Esophagus muscularis mucosa (tissue), 4 donors: ENCODE results near the gene ZNF516.

ENCODE experiments used
- CTCF ChIP-seq, 3 experiments: fragments of 200-600 bp in 2 of 3; fragments of 450-650 bp in 1 of 3; sonication (generic) in 2 of 3; IDR thresholded peaks; one replicate each; pipeline ENCODE4 v1.5.1; 2017 to 2019; ENCODE audit warnings: antibody characterized with exemption in 3 of 3, mild to moderate bottlenecking in 2 of 3, moderate library complexity in 1 of 3
- EP300 ChIP-seq: sonication (generic); formaldehyde crosslinking; IDR thresholded peaks from one replicate; pipeline ENCODE4 v1.6.1; 2017; ENCODE audit warnings: antibody characterized with exemption
- POLR2A ChIP-seq: fragments of 450-650 bp; IDR thresholded peaks from one replicate; pipeline ENCODE4 v1.6.1; 2017; ENCODE audit warnings: antibody characterized with exemption, moderate library complexity, mild to moderate bottlenecking, low read depth

- TF ChIP-seq CTCF (IDR thresholded peaks at IDR 0.05) (no peak), EP300 (no peak), POLR2A (no peak)
Measured at GRCh38 chr18:76421685-76422078, 73.4 kb downstream of the ZNF516 start.
